Bronchial smooth muscle cell (primary cell): ENCODE data around the gene TRPC6. TPM values are rescaled to one million over a fixed set of nuclear protein-coding genes. Genes with fewer than 3 reads are reported as not detected.

Experiments
- total RNA-seq: library from RNA; depleted of rRNA; stranded (reverse); fragments of >200 nt; gene quantifications from 2 replicates; pipeline ENCODE4 v1.2.1, GENCODE V29; 2014

Gene TRPC6
- total RNA-seq: 0.16 TPM in 1 of 2 replicates, not detected in the other

GRCh38 chr11:101583251-101584128 lies at the start of gene TRPC6:
Gene TRPC6 (minus strand): TSS chr11:101584007. CDS start chr11:101583503, 504 bp downstream.

